CD14-positive monocyte (primary cell): Measurements from ENCODE around the gene C10orf95. TPM values are rescaled to one million over a fixed set of nuclear protein-coding genes. Genes with fewer than 3 reads are reported as not detected.

Experiments
- DNase-seq, 3 donors: peaks; one replicate each; pipeline ENCODE4 v3.0.0-alpha.2; 2011 to 2022
- H2AFZ ChIP-seq: 2 replicates; pipeline ENCODE4 v1.6.0; 2012; ENCODE audit warnings: mild to moderate bottlenecking, low read depth, low read length, inconsistent platforms; ENCODE audit not compliant: insufficient read depth, poor library complexity, severe bottlenecking
- H3K27ac ChIP-seq, 2 donors: 1 replicate in 1 of 2; 2 replicates in 1 of 2; pipeline ENCODE4 v1.5.1; 2012 to 2013; ENCODE audit warnings: low read length in 2 of 2, control low read depth in 1 of 2, inconsistent platforms in 1 of 2, low read depth in 1 of 2, mild to moderate bottlenecking in 1 of 2
- H3K27me3 ChIP-seq, 2 donors: one replicate each; pipeline versions ENCODE4 v1.6.0 to v1.6.1; 2011 to 2013; ENCODE audit warnings: low read length in 2 of 2; ENCODE audit not compliant: control insufficient read depth in 2 of 2, insufficient read depth in 2 of 2
- H3K36me3 ChIP-seq, 2 donors: replicated peaks in 1 of 2; 1 replicate in 1 of 2; 2 replicates in 1 of 2; pipeline versions ENCODE4 v1.5.1 to v1.6.1; 2012 to 2013; ENCODE audit warnings: low read length in 2 of 2, control low read depth in 1 of 2, inconsistent platforms in 1 of 2, mild to moderate bottlenecking in 1 of 2; ENCODE audit not compliant: insufficient read depth in 2 of 2, control insufficient read depth in 1 of 2
- H3K4me1 ChIP-seq, 2 donors: 1 replicate in 1 of 2; 2 replicates in 1 of 2; pipeline versions ENCODE4 v1.5.1 to v1.6.1; 2012 to 2013; ENCODE audit warnings: low read length in 2 of 2, control low read depth in 1 of 2, inconsistent platforms in 1 of 2, mild to moderate bottlenecking in 1 of 2, moderate library complexity in 1 of 2; ENCODE audit not compliant: insufficient read depth in 2 of 2, control insufficient read depth in 1 of 2
- H3K4me2 ChIP-seq: replicated peaks from 2 replicates; pipeline ENCODE3; 2012; ENCODE audit warnings: low read length, moderate library complexity, mild to moderate bottlenecking; ENCODE audit not compliant: poor library complexity, severe bottlenecking; ENCODE audit errors: extremely low read depth
- H3K4me3 ChIP-seq, 3 experiments: fragments of 200-600 bp in 1 of 3; sonication (generic) in 1 of 3; replicated peaks in 1 of 3; 1 replicate in 2 of 3; 2 replicates in 1 of 3; pipeline ENCODE4 v1.5.1; 2011 to 2013; ENCODE audit warnings: low read length in 3 of 3, mild to moderate bottlenecking in 3 of 3, control low read depth in 2 of 3, low read depth in 2 of 3, inconsistent platforms in 1 of 3, moderate library complexity in 1 of 3
- H3K79me2 ChIP-seq: 2 replicates; pipeline ENCODE4 v1.6.0; 2012; ENCODE audit warnings: mild to moderate bottlenecking, control low read depth, inconsistent platforms, low read length, moderate library complexity; ENCODE audit not compliant: insufficient read depth
- H3K9ac ChIP-seq: 2 replicates; pipeline ENCODE4 v1.6.0; 2017; ENCODE audit warnings: low read length, mild to moderate bottlenecking; ENCODE audit not compliant: insufficient read depth, poor library complexity, severe bottlenecking
- H3K9me3 ChIP-seq, 2 donors: replicated peaks in 1 of 2; 1 replicate in 1 of 2; 2 replicates in 1 of 2; pipeline versions ENCODE4 v1.5.1 to v1.6.1; 2012 to 2013; ENCODE audit warnings: low read length in 2 of 2, control low read depth in 1 of 2; ENCODE audit not compliant: control insufficient read depth in 1 of 2, insufficient read depth in 1 of 2
- H4K20me1 ChIP-seq: 2 replicates; pipeline ENCODE4 v1.6.0; 2012; ENCODE audit warnings: mild to moderate bottlenecking, low read length, control low read depth, moderate library complexity; ENCODE audit not compliant: insufficient read depth
- H3K27ac Mint-ChIP-seq, 7 donors: one replicate each; pipeline ENCODE4 v1.8.0; 2020; ENCODE audit warnings: mild to moderate bottlenecking in 7 of 7, mixed read lengths in 7 of 7, moderate library complexity in 6 of 7, inconsistent platforms in 2 of 7
- H3K27me3 Mint-ChIP-seq, 3 donors: one replicate each; pipeline ENCODE4 v1.8.0; 2021 to 2022; ENCODE audit warnings: low read depth in 3 of 3, mild to moderate bottlenecking in 3 of 3, mixed read lengths in 3 of 3, moderate library complexity in 3 of 3, inconsistent platforms in 1 of 3
- H3K36me3 Mint-ChIP-seq, 2 donors: one replicate each; pipeline ENCODE4 v1.8.0; 2020; ENCODE audit warnings: mixed read lengths in 2 of 2, inconsistent platforms in 1 of 2, mild to moderate bottlenecking in 1 of 2
- H3K4me1 Mint-ChIP-seq: one replicate; pipeline ENCODE4 v1.8.0; 2020; ENCODE audit warnings: mild to moderate bottlenecking, mixed read lengths
- H3K4me3 Mint-ChIP-seq, 2 donors: one replicate each; pipeline ENCODE4 v1.8.0; 2020; ENCODE audit warnings: mild to moderate bottlenecking in 2 of 2, mixed read lengths in 2 of 2, moderate library complexity in 1 of 2
- H3K9me3 Mint-ChIP-seq, 7 donors: one replicate each; pipeline ENCODE4 v1.8.0; 2020 to 2022; ENCODE audit warnings: mixed read lengths in 7 of 7, mild to moderate bottlenecking in 6 of 7, moderate library complexity in 6 of 7, inconsistent platforms in 2 of 7
- WGBS: methylation state at CpG from one replicate; pipeline ENCODE4 v1.1.5; 2013; ENCODE audit warnings: missing lambda C conversion rate; ENCODE audit not compliant: insufficient coverage; 5-methylcytosine and 5-hydroxymethylcytosine counted together
- intact Hi-C, 2 donors: fragments of 100-400 bp; cut with micrococcal nuclease; formaldehyde crosslinking; loops; one replicate each; pipeline versions ENCODE4 v1.15.0 to v1.15.1; 2023
- polyA plus RNA-seq, 3 donors: library from polyadenylated mRNA; depleted of rRNA in 1 of 3; unstranded in 2 of 3; stranded (reverse) in 1 of 3; fragments of 300-500 nt in 2 of 3; fragments of >200 nt in 1 of 3; fragmentation: Illumina TruSeq in 2 of 3; gene quantifications; 1 replicate in 2 of 3; 2 replicates in 1 of 3; pipeline ENCODE4 v1.2.3, GENCODE V29; 2012 to 2021
- TF ChIP-seq, protein P1 (sequence below): fragments of 200-600 bp; IDR thresholded peaks from one replicate; pipeline ENCODE4 v1.8.0; 2022; ENCODE audit warnings: antibody characterized with exemption, mild to moderate bottlenecking

The C10orf95 gene
- polyA plus RNA-seq, 3 donors = 0.27 TPM; not detected in 2

GRCh38 chr10:102431452-102432124, 19.8 kb downstream of the C10orf95 start:
- Histone ChIP-seq H3K36me3 (no peaks in the 10 kb centered on the region), H3K27ac (peak overlapping the region; percentile 41 to 87), H3K4me2 (peak overlapping the region; percentile 97), H3K27me3 (no peaks in the 10 kb centered on the region), H3K9ac (peak overlapping the region; percentile 84), H3K4me1 (peaks cover 41% of the 10 kb centered on the region in 2 donors), H4K20me1 (no peaks in the 10 kb centered on the region), H2AFZ (peak overlapping the region; percentile 99), H3K9me3 (no peaks in the 10 kb centered on the region), H3K4me3 (peak overlapping the region; percentile 57 to 97 (median 92)), H3K79me2 (peaks cover 15% of the 10 kb centered on the region)
- peaks cover 42% of the 10 kb centered on the region for H3K4me1 Mint-ChIP-seq
- H3K27ac Mint-ChIP-seq = peak overlapping the region; percentile 50 to 94 (median 90)
- 20% methylated on average over 4 of the region's 4 CpGs for WGBS
- peaks cover 0 to 1% (median 0%) of the 10 kb centered on the region in 7 donors for H3K9me3 Mint-ChIP-seq
- peak overlapping the region; percentile 86 to 89 for H3K4me3 Mint-ChIP-seq
- peaks cover 4 to 10% of the 10 kb centered on the region in 2 donors for H3K36me3 Mint-ChIP-seq
- intact Hi-C loops = loop anchor here in 1 of 2 donors (2.0 kb wide), 1 partner anchor 37 kb away; the partner anchor contains the start of gene NFKB2
- no peaks in the 10 kb centered on the region for H3K27me3 Mint-ChIP-seq
- TF ChIP-seq, protein P1, sequence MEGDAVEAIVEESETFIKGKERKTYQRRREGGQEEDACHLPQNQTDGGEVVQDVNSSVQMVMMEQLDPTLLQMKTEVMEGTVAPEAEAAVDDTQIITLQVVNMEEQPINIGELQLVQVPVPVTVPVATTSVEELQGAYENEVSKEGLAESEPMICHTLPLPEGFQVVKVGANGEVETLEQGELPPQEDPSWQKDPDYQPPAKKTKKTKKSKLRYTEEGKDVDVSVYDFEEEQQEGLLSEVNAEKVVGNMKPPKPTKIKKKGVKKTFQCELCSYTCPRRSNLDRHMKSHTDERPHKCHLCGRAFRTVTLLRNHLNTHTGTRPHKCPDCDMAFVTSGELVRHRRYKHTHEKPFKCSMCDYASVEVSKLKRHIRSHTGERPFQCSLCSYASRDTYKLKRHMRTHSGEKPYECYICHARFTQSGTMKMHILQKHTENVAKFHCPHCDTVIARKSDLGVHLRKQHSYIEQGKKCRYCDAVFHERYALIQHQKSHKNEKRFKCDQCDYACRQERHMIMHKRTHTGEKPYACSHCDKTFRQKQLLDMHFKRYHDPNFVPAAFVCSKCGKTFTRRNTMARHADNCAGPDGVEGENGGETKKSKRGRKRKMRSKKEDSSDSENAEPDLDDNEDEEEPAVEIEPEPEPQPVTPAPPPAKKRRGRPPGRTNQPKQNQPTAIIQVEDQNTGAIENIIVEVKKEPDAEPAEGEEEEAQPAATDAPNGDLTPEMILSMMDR = no peak
- no peak for DNase-seq

DNA sequence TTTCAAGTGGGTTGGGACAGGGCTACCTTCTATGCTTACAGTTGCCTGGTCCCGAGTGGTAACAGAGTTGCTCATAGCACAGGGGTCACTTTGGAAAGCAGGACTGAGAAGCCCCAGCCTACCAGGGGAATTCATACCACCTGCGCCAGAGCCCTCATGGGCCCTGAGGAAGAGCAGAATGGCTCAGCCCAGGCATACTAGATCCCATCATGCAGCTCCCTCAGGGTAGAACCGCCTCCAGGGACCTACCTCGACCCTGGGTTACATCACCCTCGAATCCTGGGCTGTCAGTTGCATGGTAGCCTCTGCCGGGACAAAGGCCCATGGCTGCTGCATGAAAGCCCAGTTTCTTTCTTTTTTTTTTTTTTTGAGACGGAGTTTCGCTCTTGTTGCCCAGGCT, 21.9 kb downstream of the C10orf95 start:
- Mint-ChIP-seq H3K4me1 (peaks cover 22% of the 10 kb centered on the region), H3K27me3 (no peaks in the 10 kb centered on the region), H3K27ac (no peak overlapping the region), H3K36me3 (peaks cover 20 to 22% of the 10 kb centered on the region in 2 donors), H3K9me3 (peaks cover 0 to 1% (median 0%) of the 10 kb centered on the region in 7 donors), H3K4me3 (no peak overlapping the region)
- TF ChIP-seq, protein P1 = no peak
- no peak overlapping the region for H2AFZ ChIP-seq
- WGBS = 93% methylated on average over 8 of the region's 8 CpGs
- H4K20me1 ChIP-seq = peaks cover 7% of the 10 kb centered on the region
- no peaks in the 10 kb centered on the region for H3K27me3 ChIP-seq
- no peak overlapping the region for H3K9ac ChIP-seq
- H3K4me1 ChIP-seq = peaks cover 27 to 30% of the 10 kb centered on the region in 2 donors
- H3K9me3 ChIP-seq = no peaks in the 10 kb centered on the region
- H3K27ac ChIP-seq = no peak overlapping the region
- peaks cover 16% of the 10 kb centered on the region for H3K79me2 ChIP-seq
- intact Hi-C loops = no loop called here
- H3K4me2 ChIP-seq = no peak overlapping the region
- H3K4me3 ChIP-seq = no peak overlapping the region
- H3K36me3 ChIP-seq = peaks cover 5 to 7% of the 10 kb centered on the region in 2 donors
- no peak for DNase-seq
